GM12875 (cell line): ENCODE measurements around the gene PXDN.

Source experiments
- H3K4me3 ChIP-seq: one replicate; pipeline ENCODE4 v1.5.1; 2011; ENCODE audit warnings: low read depth, low read length, control low read depth
- TF ChIP-seq, protein P1 (sequence below): IDR thresholded peaks from 2 replicates; pipeline ENCODE4 v1.5.1; 2011; ENCODE audit warnings: low read depth, mild to moderate bottlenecking, control low read depth, inconsistent platforms, low read length, moderate library complexity, borderline replicate concordance; ENCODE audit not compliant: insufficient read depth

PXDN gene

GRCh38 chr2:1747065-1747941, 3.0 kb upstream of the PXDN start:
- TF ChIP-seq, protein P1, sequence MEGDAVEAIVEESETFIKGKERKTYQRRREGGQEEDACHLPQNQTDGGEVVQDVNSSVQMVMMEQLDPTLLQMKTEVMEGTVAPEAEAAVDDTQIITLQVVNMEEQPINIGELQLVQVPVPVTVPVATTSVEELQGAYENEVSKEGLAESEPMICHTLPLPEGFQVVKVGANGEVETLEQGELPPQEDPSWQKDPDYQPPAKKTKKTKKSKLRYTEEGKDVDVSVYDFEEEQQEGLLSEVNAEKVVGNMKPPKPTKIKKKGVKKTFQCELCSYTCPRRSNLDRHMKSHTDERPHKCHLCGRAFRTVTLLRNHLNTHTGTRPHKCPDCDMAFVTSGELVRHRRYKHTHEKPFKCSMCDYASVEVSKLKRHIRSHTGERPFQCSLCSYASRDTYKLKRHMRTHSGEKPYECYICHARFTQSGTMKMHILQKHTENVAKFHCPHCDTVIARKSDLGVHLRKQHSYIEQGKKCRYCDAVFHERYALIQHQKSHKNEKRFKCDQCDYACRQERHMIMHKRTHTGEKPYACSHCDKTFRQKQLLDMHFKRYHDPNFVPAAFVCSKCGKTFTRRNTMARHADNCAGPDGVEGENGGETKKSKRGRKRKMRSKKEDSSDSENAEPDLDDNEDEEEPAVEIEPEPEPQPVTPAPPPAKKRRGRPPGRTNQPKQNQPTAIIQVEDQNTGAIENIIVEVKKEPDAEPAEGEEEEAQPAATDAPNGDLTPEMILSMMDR, result no peak
- no peak overlapping the region for H3K4me3 ChIP-seq

- H3K4me3 ChIP-seq, result no peak overlapping the region
- TF ChIP-seq, protein P1, result no peak
Observed at GRCh38 chr2:1746174-1747064, 2.1 kb upstream of the PXDN start.

- H3K4me3 ChIP-seq, result no peak overlapping the region
- TF ChIP-seq, protein P1, result no peak
Observed at GRCh38 chr2:1745171-1746023, 1.1 kb upstream of the PXDN start.

DNA sequence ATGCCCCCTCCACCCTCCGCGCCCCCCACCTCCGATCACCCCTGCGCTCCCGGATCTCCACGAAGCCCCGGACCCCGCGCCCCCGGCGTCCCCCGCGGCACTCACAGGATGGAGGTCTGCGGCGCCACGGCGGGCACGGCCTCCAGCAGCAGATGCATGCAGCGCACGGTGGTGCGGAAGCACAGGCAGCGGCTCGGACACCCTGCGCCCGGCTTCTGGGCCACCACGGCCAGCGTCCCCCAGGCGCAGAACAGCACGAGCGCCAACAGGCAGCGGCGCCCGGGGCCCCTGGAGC, 217 bp downstream of the PXDN start:
- no peak overlapping the region for H3K4me3 ChIP-seq
- TF ChIP-seq, protein P1, result no peak

GRCh38 chr2:1743396-1744150, 742 bp downstream of the PXDN start:
- no peak overlapping the region for H3K4me3 ChIP-seq
- TF ChIP-seq, protein P1, result no peak

DNA sequence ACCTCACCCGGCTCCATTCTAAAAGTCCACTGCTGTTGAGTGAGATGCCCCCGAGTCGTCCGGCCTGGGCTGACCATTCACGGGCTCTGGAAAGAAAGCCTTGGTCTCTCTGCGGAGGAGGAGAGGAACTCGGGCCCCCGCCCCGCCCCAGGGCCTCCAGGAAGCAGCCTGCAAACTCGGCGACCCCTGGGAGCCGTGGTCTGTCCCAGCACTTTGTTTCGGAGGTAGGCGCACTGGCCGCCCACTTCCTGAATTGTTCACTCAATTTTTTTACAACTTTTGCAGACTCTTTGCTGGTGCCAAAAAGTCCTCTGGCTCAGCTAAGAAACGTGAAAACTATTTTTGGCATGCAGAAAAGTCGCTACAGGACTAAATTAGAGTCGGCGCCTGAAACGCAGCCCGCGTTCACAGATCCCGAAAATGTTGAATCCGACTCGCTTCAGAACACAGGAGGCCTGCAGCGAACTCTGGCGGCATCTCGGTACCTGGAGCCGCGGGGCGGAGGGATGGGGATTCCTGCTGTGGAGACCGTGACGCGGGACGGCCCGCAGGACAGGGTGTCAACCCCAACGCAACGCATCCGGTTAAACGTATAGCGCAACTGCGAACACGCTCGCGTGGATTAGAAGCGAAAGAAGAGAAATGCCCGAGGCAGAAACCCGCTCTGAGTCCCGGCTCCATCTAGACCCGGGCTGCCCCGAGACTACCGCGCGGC, 1.5 kb downstream of the PXDN start:
- H3K4me3 ChIP-seq, result no peak overlapping the region

More for the DNA sequence above, 1.5 kb downstream of the PXDN start:
- TF ChIP-seq, protein P1, result no peak
